ENCODE results near the gene TBATA.

TBATA gene

GRCh38 chr10:70807556-70807955 lies 22.4 kb upstream of the TBATA start:
- DNase-seq (ENCODE audit: low read depth): no peak

GRCh38 chr10:70806841-70807240 lies 21.7 kb upstream of the TBATA start:
- no peak for DNase-seq (ENCODE audit: low read depth)

GRCh38 chr10:70805619-70806215 lies 20.5 kb upstream of the TBATA start:
- no peak for DNase-seq (ENCODE audit: low read depth)

- DNase-seq (ENCODE audit: low read depth): no peak
These were observed 19.2 kb upstream of the TBATA start for GRCh38 chr10:70804421-70804808.

- no peak for DNase-seq (ENCODE audit: low read depth)
These were observed 18.7 kb upstream of the TBATA start for GRCh38 chr10:70803775-70804420.

- DNase-seq (ENCODE audit: low read depth): no peak
These were observed 16.7 kb upstream of the TBATA start for GRCh38 chr10:70801854-70802253.

GRCh38 chr10:70799124-70799523 lies 13.9 kb upstream of the TBATA start:
- no peak for DNase-seq (ENCODE audit: low read depth)

- no peak for DNase-seq (ENCODE audit: low read depth)
These were observed 12.7 kb upstream of the TBATA start for GRCh38 chr10:70797840-70798239.

GRCh38 chr10:70795613-70796012 lies 10.4 kb upstream of the TBATA start:
- DNase-seq (ENCODE audit: low read depth): no peak

- no peak for DNase-seq (ENCODE audit: low read depth)
These were observed 6.3 kb upstream of the TBATA start for GRCh38 chr10:70791386-70792039.

GRCh38 chr10:70786799-70787415 lies 1.7 kb upstream of the TBATA start:
- no peak for DNase-seq (ENCODE audit: low read depth)

GRCh38 chr10:70784471-70784870 lies 706 bp downstream of the TBATA start:
- DNase-seq (ENCODE audit: low read depth): no peak

- DNase-seq (ENCODE audit: low read depth): no peak
These were observed 1.2 kb downstream of the TBATA start for GRCh38 chr10:70784016-70784415.

GRCh38 chr10:70782746-70783680 lies 2.2 kb downstream of the TBATA start:
- no peak for DNase-seq (ENCODE audit: low read depth)

GRCh38 chr10:70782086-70782745 lies 3.0 kb downstream of the TBATA start:
- DNase-seq (ENCODE audit: low read depth): no peak

GRCh38 chr10:70781461-70782051 lies 3.6 kb downstream of the TBATA start:
- DNase-seq (ENCODE audit: low read depth): no peak

GRCh38 chr10:70780772-70781171 lies 4.4 kb downstream of the TBATA start:
- DNase-seq (ENCODE audit: low read depth): no peak

GRCh38 chr10:70780370-70780760 lies 4.8 kb downstream of the TBATA start:
- no peak for DNase-seq (ENCODE audit: low read depth)

- DNase-seq (ENCODE audit: low read depth): no peak
These were observed 5.4 kb downstream of the TBATA start for GRCh38 chr10:70779511-70780369.

- DNase-seq (ENCODE audit: low read depth): no peak
These were observed 6.1 kb downstream of the TBATA start for GRCh38 chr10:70779088-70779487.

Measured in stimulated activated CD8-positive, alpha-beta memory T cell treated with anti-CD3 and anti-CD28 coated beads, Interleukin-12 subunit alpha, Interleukin-12 subunit beta, amount 100 ng/mL, for 1 hour (primary cell).